Endothelial cell of umbilical vein (primary cell): ENCODE measurements around the gene TCHHL1.

ENCODE experiments used
- EZH2 ChIP-seq: IDR thresholded peaks from 2 replicates; pipeline ENCODE4 v1.6.1; 2012; ENCODE audit warnings: borderline replicate concordance, low read depth, mild to moderate bottlenecking, moderate library complexity, low read length, inconsistent platforms; ENCODE audit not compliant: severe bottlenecking
- MYC ChIP-seq: IDR thresholded peaks from one replicate; pipeline ENCODE4 v1.6.1; 2011; ENCODE audit warnings: mild to moderate bottlenecking, low read depth, low read length
- POLR2A ChIP-seq: IDR thresholded peaks from 2 replicates; pipeline ENCODE4 v1.6.1; 2012; ENCODE audit warnings: low read depth, mild to moderate bottlenecking, control low read depth, low read length
- TF ChIP-seq, protein P1 (sequence below), 2 donors: IDR thresholded peaks; 1 replicate in 1 of 2; 2 replicates in 1 of 2; pipeline ENCODE4 v1.5.1; 2011; ENCODE audit warnings: low read length in 2 of 2, mild to moderate bottlenecking in 2 of 2, moderate library complexity in 2 of 2, control low read depth in 1 of 2, inconsistent platforms in 1 of 2, low read depth in 1 of 2; ENCODE audit not compliant: insufficient read depth in 1 of 2; ENCODE audit errors: extremely low read depth in 1 of 2
- TF ChIP-seq, protein P2 (sequence below): IDR thresholded peaks from 2 replicates; pipeline ENCODE4 v1.6.1; 2011; ENCODE audit not compliant: insufficient read depth, insufficient read length

GRCh38 chr1:152107031-152107983 is 18.4 kb upstream of the TCHHL1 start:
- TF ChIP-seq, protein P1, sequence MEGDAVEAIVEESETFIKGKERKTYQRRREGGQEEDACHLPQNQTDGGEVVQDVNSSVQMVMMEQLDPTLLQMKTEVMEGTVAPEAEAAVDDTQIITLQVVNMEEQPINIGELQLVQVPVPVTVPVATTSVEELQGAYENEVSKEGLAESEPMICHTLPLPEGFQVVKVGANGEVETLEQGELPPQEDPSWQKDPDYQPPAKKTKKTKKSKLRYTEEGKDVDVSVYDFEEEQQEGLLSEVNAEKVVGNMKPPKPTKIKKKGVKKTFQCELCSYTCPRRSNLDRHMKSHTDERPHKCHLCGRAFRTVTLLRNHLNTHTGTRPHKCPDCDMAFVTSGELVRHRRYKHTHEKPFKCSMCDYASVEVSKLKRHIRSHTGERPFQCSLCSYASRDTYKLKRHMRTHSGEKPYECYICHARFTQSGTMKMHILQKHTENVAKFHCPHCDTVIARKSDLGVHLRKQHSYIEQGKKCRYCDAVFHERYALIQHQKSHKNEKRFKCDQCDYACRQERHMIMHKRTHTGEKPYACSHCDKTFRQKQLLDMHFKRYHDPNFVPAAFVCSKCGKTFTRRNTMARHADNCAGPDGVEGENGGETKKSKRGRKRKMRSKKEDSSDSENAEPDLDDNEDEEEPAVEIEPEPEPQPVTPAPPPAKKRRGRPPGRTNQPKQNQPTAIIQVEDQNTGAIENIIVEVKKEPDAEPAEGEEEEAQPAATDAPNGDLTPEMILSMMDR (IDR thresholded peaks at IDR 0.05; ENCODE audit: extremely low read depth in 1 of 2, insufficient read depth in 1 of 2, low read depth in 1 of 2, low read length in 2 of 2): no peak
- TF ChIP-seq, protein P2, sequence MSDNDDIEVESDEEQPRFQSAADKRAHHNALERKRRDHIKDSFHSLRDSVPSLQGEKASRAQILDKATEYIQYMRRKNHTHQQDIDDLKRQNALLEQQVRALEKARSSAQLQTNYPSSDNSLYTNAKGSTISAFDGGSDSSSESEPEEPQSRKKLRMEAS: no peak
- TF ChIP-seq MYC: no peak
- TF ChIP-seq POLR2A: no peak
- TF ChIP-seq EZH2: peak; percentile 69
